Activated naive CD4-positive, alpha-beta T cell treated with anti-CD3 and anti-CD28 coated beads for 36 hours (primary cell): ENCODE data around the gene LENG8. TPM values are rescaled to one million over a fixed set of nuclear protein-coding genes. Genes with fewer than 3 reads are reported as not detected.

Experiments
- CTCF ChIA-PET: fragments of 350-600 bp; sonication (Branson Sonifier 250); formaldehyde crosslinking; loops from one replicate; lab custom pipeline; 2021; ENCODE audit warnings: antibody characterized with exemption; lab: Charles Lee
- DNase-seq: peaks from one replicate; pipeline ENCODE4 v3.0.0-alpha.2; 2020
- H3K27ac Mint-ChIP-seq: one replicate; pipeline ENCODE4 v1.8.0; 2021; ENCODE audit warnings: mild to moderate bottlenecking, mixed read lengths
- H3K27me3 Mint-ChIP-seq: one replicate; pipeline ENCODE4 v1.8.0; 2021; ENCODE audit warnings: low read depth, mixed read lengths
- H3K36me3 Mint-ChIP-seq: one replicate; pipeline ENCODE4 v1.8.0; 2021; ENCODE audit warnings: low read depth, mixed read lengths
- H3K4me1 Mint-ChIP-seq: one replicate; pipeline ENCODE4 v1.8.0; 2021; ENCODE audit warnings: low read depth, mixed read lengths
- H3K4me3 Mint-ChIP-seq: one replicate; pipeline ENCODE4 v1.8.0; 2021; ENCODE audit warnings: mild to moderate bottlenecking, moderate library complexity, mixed read lengths
- H3K9me3 Mint-ChIP-seq: one replicate; pipeline ENCODE4 v1.8.0; 2021; ENCODE audit warnings: mixed read lengths
- intact Hi-C: fragments of 100-400 bp; cut with micrococcal nuclease; formaldehyde crosslinking; loops from one replicate; pipeline ENCODE4 v1.15.1; 2023
- total RNA-seq, 2 experiments: library from RNA; stranded (reverse); gene quantifications; one replicate each; pipeline ENCODE4 v1.2.3, GENCODE V29; 2021

LENG8 gene
- total RNA-seq, 2 experiments from 2014 or later, result 171 to 175 TPM

- peaks cover 57% of the 10 kb centered on the region for H3K36me3 Mint-ChIP-seq
- no peak overlapping the region for H3K27ac Mint-ChIP-seq
- peaks cover 31% of the 10 kb centered on the region for H3K4me1 Mint-ChIP-seq
- H3K27me3 Mint-ChIP-seq, result no peaks in the 10 kb centered on the region
- no peak overlapping the region for H3K4me3 Mint-ChIP-seq
- intact Hi-C loops, result no loop called here
- no peaks in the 10 kb centered on the region for H3K9me3 Mint-ChIP-seq
- DNase-seq, result no peak
- CTCF ChIA-PET, result no interaction called here
Measured at GRCh38 chr19:54452626-54453025, 3.6 kb downstream of the LENG8 start.

- Mint-ChIP-seq H3K36me3 (peaks cover 59% of the 10 kb centered on the region), H3K4me1 (peaks cover 35% of the 10 kb centered on the region), H3K4me3 (no peak overlapping the region), H3K27ac (no peak overlapping the region), H3K27me3 (no peaks in the 10 kb centered on the region), H3K9me3 (no peaks in the 10 kb centered on the region)
- intact Hi-C loops, result no loop called here
- CTCF ChIA-PET, result no interaction called here
- no peak for DNase-seq
Measured at GRCh38 chr19:54453921-54454780, 5.2 kb downstream of the LENG8 start.

- no peaks in the 10 kb centered on the region for H3K9me3 Mint-ChIP-seq
- H3K36me3 Mint-ChIP-seq, result peaks cover 60% of the 10 kb centered on the region
- no peak for DNase-seq
- no peak overlapping the region for H3K4me3 Mint-ChIP-seq
- H3K27ac Mint-ChIP-seq, result no peak overlapping the region
- intact Hi-C loops, result no loop called here
- H3K4me1 Mint-ChIP-seq, result peaks cover 33% of the 10 kb centered on the region
- CTCF ChIA-PET, result no interaction called here
- H3K27me3 Mint-ChIP-seq, result no peaks in the 10 kb centered on the region
Measured at GRCh38 chr19:54454781-54455675, 6.0 kb downstream of the LENG8 start.

- CTCF ChIA-PET, result interaction anchor here (0.7 kb wide), 1 partner anchor 297 kb away, joined by 3 read pairs; no protein-coding TSS in a partner anchor
- H3K27ac Mint-ChIP-seq, result no peak overlapping the region
- H3K36me3 Mint-ChIP-seq, result peaks cover 54% of the 10 kb centered on the region
- H3K4me1 Mint-ChIP-seq, result peaks cover 26% of the 10 kb centered on the region
- H3K9me3 Mint-ChIP-seq, result no peaks in the 10 kb centered on the region
- no peak for DNase-seq
- no peak overlapping the region for H3K4me3 Mint-ChIP-seq
- no peaks in the 10 kb centered on the region for H3K27me3 Mint-ChIP-seq
- intact Hi-C loops, result loop anchor here (2.0 kb wide), 1 partner anchor 591 kb away; no protein-coding TSS in a partner anchor
Measured at GRCh38 chr19:54455786-54456422, 6.9 kb downstream of the LENG8 start.

GRCh38 chr19:54456423-54457373 lies 7.7 kb downstream of the LENG8 start:
- CTCF ChIA-PET, result interaction anchor here (0.7 kb wide), 1 partner anchor 298 kb away, joined by 3 read pairs; no protein-coding TSS in a partner anchor
- H3K36me3 Mint-ChIP-seq, result peaks cover 48% of the 10 kb centered on the region

GRCh38 chr19:54457773-54458647 lies 9.0 kb downstream of the LENG8 start:
- Mint-ChIP-seq H3K27ac (peak overlapping the region; percentile 54), H3K4me3 (no peak overlapping the region), H3K9me3 (no peaks in the 10 kb centered on the region), H3K4me1 (peaks cover 25% of the 10 kb centered on the region), H3K27me3 (no peaks in the 10 kb centered on the region), H3K36me3 (peaks cover 44% of the 10 kb centered on the region)
- DNase-seq, result no peak
- CTCF ChIA-PET, result no interaction called here
- intact Hi-C loops, result loop anchor here (2.0 kb wide), 1 partner anchor 593 kb away; no protein-coding TSS in a partner anchor

More at GRCh38 chr19:54456423-54457373, 7.7 kb downstream of the LENG8 start:
- no peak for DNase-seq
- H3K4me1 Mint-ChIP-seq, result peaks cover 23% of the 10 kb centered on the region
- no peak overlapping the region for H3K4me3 Mint-ChIP-seq
- no peaks in the 10 kb centered on the region for H3K27me3 Mint-ChIP-seq
- no peaks in the 10 kb centered on the region for H3K9me3 Mint-ChIP-seq
- H3K27ac Mint-ChIP-seq, result no peak overlapping the region
- intact Hi-C loops, result loop anchor here (2.0 kb wide), 1 partner anchor 592 kb away; no protein-coding TSS in a partner anchor

- Mint-ChIP-seq H3K9me3 (no peaks in the 10 kb centered on the region), H3K4me1 (peaks cover 22% of the 10 kb centered on the region), H3K27me3 (no peaks in the 10 kb centered on the region), H3K4me3 (no peak overlapping the region), H3K27ac (peak overlapping the region; percentile 54), H3K36me3 (peaks cover 39% of the 10 kb centered on the region)
- DNase-seq, result no peak
- CTCF ChIA-PET, result no interaction called here
- intact Hi-C loops, result no loop called here
Measured at GRCh38 chr19:54458648-54459281, 9.8 kb downstream of the LENG8 start.

GRCh38 chr19:54459282-54460229 lies 10.6 kb downstream of the LENG8 start:
- no peak overlapping the region for H3K4me3 Mint-ChIP-seq
- H3K36me3 Mint-ChIP-seq, result peaks cover 34% of the 10 kb centered on the region
- peaks cover 22% of the 10 kb centered on the region for H3K4me1 Mint-ChIP-seq
- peak overlapping the region; percentile 32 for H3K27ac Mint-ChIP-seq
- no peaks in the 10 kb centered on the region for H3K9me3 Mint-ChIP-seq
- DNase-seq, result no peak
- H3K27me3 Mint-ChIP-seq, result no peaks in the 10 kb centered on the region
- intact Hi-C loops, result loop anchor here (5.0 to 10.0 kb wide), 6 partner anchors 342 to 1663 kb away; partner anchors contain the start of genes BRSK1, HSPBP1, PRPF31 and RPL28
- CTCF ChIA-PET, result interaction anchor here (0.7 kb wide), 1 partner anchor 11 kb away, joined by 3 read pairs; the partner anchor contains the start of gene LENG8

GRCh38 chr19:54460230-54461005 lies 11.4 kb downstream of the LENG8 start:
- H3K9me3 Mint-ChIP-seq, result no peaks in the 10 kb centered on the region
- no peak for DNase-seq
- peaks cover 26% of the 10 kb centered on the region for H3K36me3 Mint-ChIP-seq
- no peak overlapping the region for H3K27ac Mint-ChIP-seq
- intact Hi-C loops, result loop anchor here (5.0 to 10.0 kb wide), 6 partner anchors 343 to 1662 kb away; partner anchors contain the start of genes BRSK1, HSPBP1, PRPF31 and RPL28
- no peak overlapping the region for H3K4me3 Mint-ChIP-seq
- H3K4me1 Mint-ChIP-seq, result peaks cover 24% of the 10 kb centered on the region
- H3K27me3 Mint-ChIP-seq, result peaks cover 3% of the 10 kb centered on the region
- CTCF ChIA-PET, result interaction anchor here (0.7 kb wide), 1 partner anchor 12 kb away, joined by 3 read pairs; the partner anchor contains the start of gene LENG8
